H9 (cell line): ENCODE data around the gene S100B. TPM values are rescaled to one million over a fixed set of nuclear protein-coding genes. Genes with fewer than 3 reads are reported as not detected.

Experiments
- DNase-seq: peaks from one replicate; pipeline ENCODE4 v3.0.0-alpha.2; 2017
- H2AFZ ChIP-seq: one replicate; pipeline ENCODE4 v1.6.1; 2013; ENCODE audit warnings: mild to moderate bottlenecking, low read length, control low read depth, moderate library complexity
- H2AK5ac ChIP-seq: 2 replicates; pipeline ENCODE4 v1.6.1; 2013; ENCODE audit warnings: low read length, control low read depth, mixed read lengths; ENCODE audit not compliant: insufficient read length
- H2BK120ac ChIP-seq: one replicate; pipeline ENCODE4 v1.6.1; 2013; ENCODE audit warnings: low read depth, mild to moderate bottlenecking, low read length, control low read depth, inconsistent platforms; ENCODE audit not compliant: poor library complexity, severe bottlenecking
- H2BK12ac ChIP-seq: 2 replicates; pipeline ENCODE4 v1.6.1; 2013; ENCODE audit warnings: low read length, control low read depth, mixed read lengths, low read depth; ENCODE audit not compliant: insufficient read length
- H2BK15ac ChIP-seq: 2 replicates; pipeline ENCODE4 v1.6.1; 2013; ENCODE audit warnings: low read depth, low read length, control low read depth
- H2BK20ac ChIP-seq: one replicate; pipeline ENCODE4 v1.6.1; 2013; ENCODE audit warnings: low read depth, mild to moderate bottlenecking, low read length, control low read depth, inconsistent platforms; ENCODE audit not compliant: poor library complexity, severe bottlenecking
- H2BK5ac ChIP-seq: 2 replicates; pipeline ENCODE4 v1.6.1; 2013; ENCODE audit warnings: low read length, control low read depth, mixed read lengths; ENCODE audit not compliant: insufficient read length
- H3K14ac ChIP-seq: 2 replicates; pipeline ENCODE4 v1.6.1; 2013; ENCODE audit warnings: low read length, control low read depth; ENCODE audit not compliant: insufficient read depth
- H3K18ac ChIP-seq: 2 replicates; pipeline ENCODE4 v1.6.1; 2013; ENCODE audit warnings: low read depth, mild to moderate bottlenecking, mixed read lengths, low read length, control low read depth; ENCODE audit not compliant: insufficient read length
- H3K23ac ChIP-seq: 2 replicates; pipeline ENCODE4 v1.6.1; 2013; ENCODE audit warnings: low read length, control low read depth, mixed read lengths, low read depth; ENCODE audit not compliant: insufficient read length
- H3K23me2 ChIP-seq: 2 replicates; pipeline ENCODE4 v1.6.1; 2013; ENCODE audit warnings: low read depth, mild to moderate bottlenecking, mixed read lengths, low read length, control low read depth; ENCODE audit not compliant: insufficient read length, poor library complexity, severe bottlenecking
- H3K27ac ChIP-seq: 2 replicates; pipeline ENCODE4 v1.5.1; 2013; ENCODE audit warnings: low read length, control low read depth, mixed read lengths, low read depth; ENCODE audit not compliant: insufficient read length
- H3K27me3 ChIP-seq: 2 replicates; pipeline ENCODE4 v1.6.1; 2013; ENCODE audit warnings: low read length, control low read depth, inconsistent platforms; ENCODE audit not compliant: insufficient read depth
- H3K4ac ChIP-seq: 2 replicates; pipeline ENCODE4 v1.6.1; 2013; ENCODE audit warnings: low read depth, mild to moderate bottlenecking, control low read depth, inconsistent platforms, low read length, moderate library complexity
- H3K4me1 ChIP-seq: 2 replicates; pipeline ENCODE4 v1.6.1; 2013; ENCODE audit warnings: low read length, control low read depth, inconsistent platforms; ENCODE audit not compliant: insufficient read depth
- H3K4me2 ChIP-seq: 2 replicates; pipeline ENCODE4 v1.6.1; 2013; ENCODE audit warnings: low read length, control low read depth, mixed read lengths; ENCODE audit not compliant: insufficient read length, insufficient read depth
- H3K56ac ChIP-seq: 2 replicates; pipeline ENCODE4 v1.6.1; 2013; ENCODE audit warnings: low read depth, mild to moderate bottlenecking, mixed read lengths, low read length, control low read depth; ENCODE audit not compliant: insufficient read length
- H3K79me1 ChIP-seq: 2 replicates; pipeline ENCODE4 v1.6.1; 2013; ENCODE audit warnings: low read depth, mild to moderate bottlenecking, moderate library complexity, low read length, control low read depth, inconsistent platforms; ENCODE audit not compliant: insufficient read depth, poor library complexity, severe bottlenecking
- H3K79me2 ChIP-seq: 2 replicates; pipeline ENCODE4 v1.6.1; 2013; ENCODE audit warnings: low read length, control low read depth, inconsistent platforms; ENCODE audit not compliant: insufficient read depth
- H3K9ac ChIP-seq: 2 replicates; pipeline ENCODE4 v1.6.1; 2013; ENCODE audit warnings: low read length, control low read depth, mixed read lengths; ENCODE audit not compliant: insufficient read length; ENCODE audit errors: extremely low read depth
- H3K9me3 ChIP-seq: one replicate; pipeline ENCODE4 v1.6.1; 2013; ENCODE audit warnings: low read depth, low read length, inconsistent platforms; ENCODE audit not compliant: control insufficient read depth
- H3T11ph ChIP-seq: one replicate; pipeline ENCODE4 v1.6.1; 2013; ENCODE audit warnings: mild to moderate bottlenecking, low read length, control low read depth, inconsistent platforms
- H4K20me1 ChIP-seq: one replicate; pipeline ENCODE4 v1.6.1; 2013; ENCODE audit not compliant: control insufficient read depth, insufficient read length, insufficient read depth
- H4K5ac ChIP-seq: 2 replicates; pipeline ENCODE4 v1.6.1; 2013; ENCODE audit warnings: low read depth, mild to moderate bottlenecking, mixed read lengths, low read length, control low read depth; ENCODE audit not compliant: insufficient read length
- H4K8ac ChIP-seq: replicated peaks from 2 replicates; pipeline ENCODE4 v1.6.1; 2013; ENCODE audit warnings: low read length, control low read depth, mixed read lengths, low read depth; ENCODE audit not compliant: insufficient read length
- H4K91ac ChIP-seq: 2 replicates; pipeline ENCODE4 v1.6.1; 2013; ENCODE audit warnings: low read depth, mild to moderate bottlenecking, moderate library complexity, mixed read lengths, low read length, control low read depth; ENCODE audit not compliant: insufficient read length
- H3K27ac Mint-ChIP-seq, 3 experiments: 2 replicates in 2 of 3; 3 replicates in 1 of 3; pipeline ENCODE4 v1.8.0; 2020 to 2021; ENCODE audit warnings: mixed read lengths in 3 of 3, mild to moderate bottlenecking in 1 of 3, moderate library complexity in 1 of 3
- H3K27me3 Mint-ChIP-seq: 2 replicates; pipeline ENCODE4 v1.8.0; 2021; ENCODE audit warnings: low read depth, mild to moderate bottlenecking, moderate library complexity, mixed read lengths
- H3K36me3 Mint-ChIP-seq, 3 experiments: 2 replicates in 2 of 3; 3 replicates in 1 of 3; pipeline ENCODE4 v1.8.0; 2020 to 2021; ENCODE audit warnings: low read depth in 3 of 3, mixed read lengths in 3 of 3; ENCODE audit not compliant: insufficient read depth in 1 of 3
- H3K4me1 Mint-ChIP-seq, 2 experiments: 2 replicates each; pipeline ENCODE4 v1.8.0; 2020; ENCODE audit warnings: mixed read lengths in 2 of 2
- H3K4me3 Mint-ChIP-seq, 2 experiments: 2 replicates in 1 of 2; 3 replicates in 1 of 2; pipeline ENCODE4 v1.8.0; 2020 to 2021; ENCODE audit warnings: mild to moderate bottlenecking in 2 of 2, mixed read lengths in 2 of 2, moderate library complexity in 1 of 2
- H3K9me3 Mint-ChIP-seq, 2 experiments: 2 replicates in 1 of 2; 3 replicates in 1 of 2; pipeline ENCODE4 v1.8.0; 2020; ENCODE audit warnings: mild to moderate bottlenecking in 2 of 2, mixed read lengths in 2 of 2, moderate library complexity in 1 of 2
- WGBS: extraction: QIAGEN DNeasy Blood & Tissue Kit; methylation state at CpG from one replicate; pipeline ENCODE4 v1.1.7; 2013; ENCODE audit warnings: missing lambda C conversion rate, low lambda C conversion rate, mixed read lengths; ENCODE audit not compliant: insufficient read length; ENCODE audit errors: extremely low coverage; 5-methylcytosine and 5-hydroxymethylcytosine counted together
- total RNA-seq: library from RNA; stranded (reverse); gene quantifications from 2 replicates; pipeline ENCODE4 v1.2.1, GENCODE V29; 2021
- TF ChIP-seq, protein P1 (sequence below): fragments of 200-600 bp; sonication (generic); conservative IDR thresholded peaks from 3 replicates; pipeline ENCODE4 v1.8.0; 2021; ENCODE audit warnings: antibody characterized with exemption, mild to moderate bottlenecking

S100B gene
- total RNA-seq, 1 experiment from 2014 or later, result 0.26 TPM

DNA sequence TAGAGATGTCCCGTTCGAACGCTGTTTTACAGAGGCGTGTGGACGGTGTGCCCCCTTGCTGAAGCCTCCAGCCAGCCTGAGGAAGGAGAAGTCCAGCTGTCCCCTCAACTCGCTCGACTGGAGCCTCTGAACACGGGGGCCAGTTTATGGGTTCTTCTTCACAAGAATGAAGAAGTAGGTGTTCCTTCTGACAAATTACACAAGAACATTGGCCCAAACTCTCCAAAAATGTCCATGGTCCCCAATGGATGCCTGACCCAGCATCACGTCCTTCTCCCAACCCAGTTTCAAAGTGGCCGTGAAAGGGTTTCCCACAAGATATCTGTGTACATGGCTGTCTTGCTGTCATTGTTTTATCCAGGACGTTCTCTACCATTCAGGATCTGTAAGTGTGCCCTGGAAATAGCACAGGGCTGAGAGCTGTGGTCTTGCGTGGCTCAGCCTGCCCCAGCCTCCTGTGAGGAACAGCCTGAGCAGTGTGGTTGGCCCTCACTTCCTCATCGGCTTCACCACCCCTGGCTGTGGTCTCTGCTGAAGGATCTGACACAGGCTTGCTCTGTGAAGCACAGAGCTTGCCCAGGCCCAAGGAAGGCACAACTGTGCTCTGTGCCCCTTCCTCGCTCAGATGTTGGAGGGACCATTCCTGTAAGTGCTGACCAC is 1.0 kb upstream of the S100B start:
- Histone ChIP-seq H3K4ac (no peak overlapping the region), H3K56ac (no peak overlapping the region), H3K23ac (no peak overlapping the region), H4K8ac (no peak overlapping the region), H3K18ac (no peak overlapping the region), H2BK5ac (no peak overlapping the region), H3K27me3 (no peaks in the 10 kb centered on the region), H3K79me2 (no peaks in the 10 kb centered on the region), H3K9me3 (no peaks in the 10 kb centered on the region), H2BK120ac (no peak overlapping the region), H3T11ph (no peak overlapping the region), H4K91ac (no peak overlapping the region), H4K5ac (no peak overlapping the region), H3K23me2 (no peaks in the 10 kb centered on the region), H4K20me1 (no peaks in the 10 kb centered on the region), H3K9ac (no peak overlapping the region), H3K27ac (no peak overlapping the region), H2AK5ac (no peak overlapping the region), H3K14ac (no peak overlapping the region), H2AFZ (no peak overlapping the region), H2BK15ac (no peak overlapping the region), H3K4me2 (no peak overlapping the region), H3K4me1 (no peaks in the 10 kb centered on the region), H3K79me1 (no peaks in the 10 kb centered on the region), H2BK12ac (no peak overlapping the region), H2BK20ac (no peak overlapping the region)
- no peak for DNase-seq
- TF ChIP-seq, protein P1, sequence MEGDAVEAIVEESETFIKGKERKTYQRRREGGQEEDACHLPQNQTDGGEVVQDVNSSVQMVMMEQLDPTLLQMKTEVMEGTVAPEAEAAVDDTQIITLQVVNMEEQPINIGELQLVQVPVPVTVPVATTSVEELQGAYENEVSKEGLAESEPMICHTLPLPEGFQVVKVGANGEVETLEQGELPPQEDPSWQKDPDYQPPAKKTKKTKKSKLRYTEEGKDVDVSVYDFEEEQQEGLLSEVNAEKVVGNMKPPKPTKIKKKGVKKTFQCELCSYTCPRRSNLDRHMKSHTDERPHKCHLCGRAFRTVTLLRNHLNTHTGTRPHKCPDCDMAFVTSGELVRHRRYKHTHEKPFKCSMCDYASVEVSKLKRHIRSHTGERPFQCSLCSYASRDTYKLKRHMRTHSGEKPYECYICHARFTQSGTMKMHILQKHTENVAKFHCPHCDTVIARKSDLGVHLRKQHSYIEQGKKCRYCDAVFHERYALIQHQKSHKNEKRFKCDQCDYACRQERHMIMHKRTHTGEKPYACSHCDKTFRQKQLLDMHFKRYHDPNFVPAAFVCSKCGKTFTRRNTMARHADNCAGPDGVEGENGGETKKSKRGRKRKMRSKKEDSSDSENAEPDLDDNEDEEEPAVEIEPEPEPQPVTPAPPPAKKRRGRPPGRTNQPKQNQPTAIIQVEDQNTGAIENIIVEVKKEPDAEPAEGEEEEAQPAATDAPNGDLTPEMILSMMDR, result no peak
- no CpG with 5 or more reads among the region's 14 CpGs for WGBS
- no peak overlapping the region for H3K4me3 Mint-ChIP-seq
- H3K9me3 Mint-ChIP-seq, result peaks cover 7 to 14% of the 10 kb centered on the region in 2 experiments; a peak in 4 of 5 replicates
- H3K27ac Mint-ChIP-seq, result no peak overlapping the region
- H3K4me1 Mint-ChIP-seq, result peaks cover 16 to 32% of the 10 kb centered on the region in 2 experiments
- H3K27me3 Mint-ChIP-seq, result peaks cover 10% of the 10 kb centered on the region
- H3K36me3 Mint-ChIP-seq, result no peaks in the 10 kb centered on the region; a peak in 1 of 7 replicates
